Measurements from ENCODE around the gene MCUB.
A peak's percentile ranks its signal among the peaks of the same experiment; 100 is the strongest.

MCUB gene

GRCh38 chr4:109721033-109721432 is 161.0 kb downstream of the MCUB start:
- intact Hi-C loops (cut with micrococcal nuclease) = no loop called here
- Mint-ChIP-seq H3K36me3 (ENCODE audit: low read depth) (peaks cover 7% of the 10 kb centered on the region), H3K27me3 (no peaks in the 10 kb centered on the region), H3K27ac (no peak overlapping the region), H3K4me3 (no peak overlapping the region), H3K9me3 (no peaks in the 10 kb centered on the region), H3K4me1 (ENCODE audit: low read depth) (peaks cover 11% of the 10 kb centered on the region)

- peak overlapping the region; percentile 2 for H3K27ac Mint-ChIP-seq
- H3K4me1 Mint-ChIP-seq (ENCODE audit: low read depth) = peaks cover 11% of the 10 kb centered on the region
- H3K27me3 Mint-ChIP-seq = no peaks in the 10 kb centered on the region
- no peaks in the 10 kb centered on the region for H3K9me3 Mint-ChIP-seq
- no peak overlapping the region for H3K4me3 Mint-ChIP-seq
- no peaks in the 10 kb centered on the region for H3K36me3 Mint-ChIP-seq (ENCODE audit: low read depth)
- intact Hi-C loops (cut with micrococcal nuclease) = no loop called here
Observed at GRCh38 chr4:109722357-109722756, 162.3 kb downstream of the MCUB start.

- H3K4me3 Mint-ChIP-seq = no peak overlapping the region
- H3K9me3 Mint-ChIP-seq = no peaks in the 10 kb centered on the region
- H3K4me1 Mint-ChIP-seq (ENCODE audit: low read depth) = peaks cover 15% of the 10 kb centered on the region
- no peak overlapping the region for H3K27ac Mint-ChIP-seq
- H3K36me3 Mint-ChIP-seq (ENCODE audit: low read depth) = no peaks in the 10 kb centered on the region
- no peaks in the 10 kb centered on the region for H3K27me3 Mint-ChIP-seq
- intact Hi-C loops (cut with micrococcal nuclease) = no loop called here
Observed at GRCh38 chr4:109723110-109723509, 163.1 kb downstream of the MCUB start.

GRCh38 chr4:109728385-109728784 is 168.3 kb downstream of the MCUB start:
- Mint-ChIP-seq H3K4me1 (ENCODE audit: low read depth) (peaks cover 28% of the 10 kb centered on the region), H3K27ac (no peak overlapping the region), H3K4me3 (no peak overlapping the region), H3K36me3 (ENCODE audit: low read depth) (peaks cover 6% of the 10 kb centered on the region), H3K27me3 (peaks cover 6% of the 10 kb centered on the region), H3K9me3 (no peaks in the 10 kb centered on the region)
- intact Hi-C loops (cut with micrococcal nuclease) = no loop called here

GRCh38 chr4:109729117-109729717 is 169.2 kb downstream of the MCUB start:
- peaks cover 6% of the 10 kb centered on the region for H3K36me3 Mint-ChIP-seq (ENCODE audit: low read depth)
- peak overlapping the region; percentile 80 for H3K27ac Mint-ChIP-seq
- peaks cover 23% of the 10 kb centered on the region for H3K4me1 Mint-ChIP-seq (ENCODE audit: low read depth)
- peak overlapping the region; percentile 87 for H3K4me3 Mint-ChIP-seq
- intact Hi-C loops (cut with micrococcal nuclease) = no loop called here
- no peaks in the 10 kb centered on the region for H3K9me3 Mint-ChIP-seq
- H3K27me3 Mint-ChIP-seq = peaks cover 6% of the 10 kb centered on the region

GRCh38 chr4:109729718-109730618 is 169.9 kb downstream of the MCUB start, which contains the start of gene PLA2G12A:
TSS of gene PLA2G12A (minus strand) at chr4:109730070. CDS start at chr4:109729809, 261 bp downstream.
- peaks cover 6% of the 10 kb centered on the region for H3K36me3 Mint-ChIP-seq (ENCODE audit: low read depth)
- peak within 1 kb of the TSS; percentile 80 for H3K27ac Mint-ChIP-seq
- H3K9me3 Mint-ChIP-seq = no peaks in the 10 kb centered on the region
- H3K27me3 Mint-ChIP-seq = peaks cover 6% of the 10 kb centered on the region
- H3K4me3 Mint-ChIP-seq = peak within 1 kb of the TSS; percentile 87
- H3K4me1 Mint-ChIP-seq (ENCODE audit: low read depth) = peaks cover 17% of the 10 kb centered on the region
- intact Hi-C loops (cut with micrococcal nuclease) = loop anchor here (1.0 to 2.0 kb wide), 3 partner anchors 27 to 295 kb away; partner anchors contain the start of genes CASP6 and GAR1

GRCh38 chr4:109730619-109731545 is 170.8 kb downstream of the MCUB start:
- peak overlapping the region; percentile 87 for H3K4me3 Mint-ChIP-seq
- intact Hi-C loops (cut with micrococcal nuclease) = loop anchor here (1.0 to 2.0 kb wide), 3 partner anchors 28 to 296 kb away; partner anchors contain the start of genes CASP6 and GAR1
- peaks cover 6% of the 10 kb centered on the region for H3K36me3 Mint-ChIP-seq (ENCODE audit: low read depth)
- no peaks in the 10 kb centered on the region for H3K9me3 Mint-ChIP-seq
- peaks cover 6% of the 10 kb centered on the region for H3K27me3 Mint-ChIP-seq
- peak overlapping the region; percentile 80 for H3K27ac Mint-ChIP-seq
- peaks cover 17% of the 10 kb centered on the region for H3K4me1 Mint-ChIP-seq (ENCODE audit: low read depth)

- Mint-ChIP-seq H3K27ac (no peak overlapping the region), H3K27me3 (peaks cover 5% of the 10 kb centered on the region), H3K4me3 (no peak overlapping the region), H3K36me3 (ENCODE audit: low read depth) (peaks cover 6% of the 10 kb centered on the region), H3K9me3 (no peaks in the 10 kb centered on the region), H3K4me1 (ENCODE audit: low read depth) (peaks cover 11% of the 10 kb centered on the region)
- intact Hi-C loops (cut with micrococcal nuclease) = no loop called here
Observed at GRCh38 chr4:109733728-109734127, 173.7 kb downstream of the MCUB start.

- H3K36me3 Mint-ChIP-seq (ENCODE audit: low read depth) = no peaks in the 10 kb centered on the region
- no peaks in the 10 kb centered on the region for H3K4me1 Mint-ChIP-seq (ENCODE audit: low read depth)
- intact Hi-C loops (cut with micrococcal nuclease) = no loop called here
- H3K4me3 Mint-ChIP-seq = no peak overlapping the region
- peaks cover 8% of the 10 kb centered on the region for H3K27me3 Mint-ChIP-seq
- H3K27ac Mint-ChIP-seq = no peak overlapping the region
- no peaks in the 10 kb centered on the region for H3K9me3 Mint-ChIP-seq
Observed at GRCh38 chr4:109735566-109736365, 175.7 kb downstream of the MCUB start.

Data from dendritic cell treated with granulocyte-macrophage colony-stimulating factor and Interleukin-4, amounts not matched to agents 40 ng/mL and 50 ng/mL, for 4 days (primary cell).